CD4-positive, alpha-beta T cell treated with Interleukin-15 for 4 hours (primary cell): ENCODE results near the gene RTF2.
"Not testable (repeated sequence)": the region's sequence is repeated elsewhere in the genome, so short reads cannot be mapped to it uniquely, and the experiment has no call there.

ENCODE experiments used
- DNase-seq: peaks from one replicate; pipeline ENCODE4 v3.0.0-alpha.2; 2020; ENCODE audit warnings: low spot score

The RTF2 gene

GRCh38 chr20:56501116-56501515 lies 32.7 kb downstream of the RTF2 start:
- no peak for DNase-seq

GRCh38 chr20:56503916-56504315 lies 35.5 kb downstream of the RTF2 start:
- DNase-seq, result no peak

GRCh38 chr20:56504373-56505005 lies 36.1 kb downstream of the RTF2 start:
- DNase-seq, result no peak

- no peak for DNase-seq
Observed at GRCh38 chr20:56506103-56506502, 37.7 kb downstream of the RTF2 start.

GRCh38 chr20:56511926-56512325 lies 43.5 kb downstream of the RTF2 start:
- DNase-seq, result no peak

- DNase-seq, result no peak
Observed at GRCh38 chr20:56513161-56514150, 45.0 kb downstream of the RTF2 start.

GRCh38 chr20:56516631-56517030 lies 48.2 kb downstream of the RTF2 start:
- DNase-seq, result no peak

- DNase-seq, result no peak
Observed at GRCh38 chr20:56517211-56517610, 48.8 kb downstream of the RTF2 start.

- no peak for DNase-seq
Observed at GRCh38 chr20:56517641-56518040, 49.2 kb downstream of the RTF2 start.

GRCh38 chr20:56518126-56518525 lies 49.7 kb downstream of the RTF2 start:
- DNase-seq, result no peak

GRCh38 chr20:56518721-56519398 lies 50.4 kb downstream of the RTF2 start:
- DNase-seq, result no peak

GRCh38 chr20:56519551-56519950 lies 51.1 kb downstream of the RTF2 start:
- DNase-seq, result no peak

- DNase-seq, result no peak
Observed at GRCh38 chr20:56520180-56520579, 51.8 kb downstream of the RTF2 start.

- not testable (repeated sequence) for DNase-seq
Observed at GRCh38 chr20:56520746-56521354, 52.4 kb downstream of the RTF2 start.

- no peak for DNase-seq
Observed at GRCh38 chr20:56522311-56522710, 53.9 kb downstream of the RTF2 start.

GRCh38 chr20:56524444-56524843 lies 56.0 kb downstream of the RTF2 start, which contains the start of gene FAM209A:
Gene FAM209A, plus strand, starts transcription at chr20:56524744. Its CDS starts 65 bp downstream, at chr20:56524809.
- not testable (repeated sequence) for DNase-seq

GRCh38 chr20:56527521-56527920 lies 59.1 kb downstream of the RTF2 start:
- DNase-seq, result no peak

GRCh38 chr20:56532946-56533345 lies 64.5 kb downstream of the RTF2 start, which contains the start of gene FAM209B:
Gene FAM209B, plus strand, starts transcription at chr20:56533246. Its CDS starts 96 bp downstream, at chr20:56533342.
- not testable (repeated sequence) for DNase-seq

GRCh38 chr20:56537997-56538396 lies 69.6 kb downstream of the RTF2 start:
- no peak for DNase-seq

- DNase-seq, result no peak
Observed at GRCh38 chr20:56540415-56540814, 72.0 kb downstream of the RTF2 start.

- DNase-seq, result no peak
Observed at GRCh38 chr20:56542489-56543030, 74.1 kb downstream of the RTF2 start.

- no peak for DNase-seq
Observed at GRCh38 chr20:56551571-56551970, 83.1 kb downstream of the RTF2 start.
